ENCODE data around the gene ZNF224. TPM values are rescaled to one million over a fixed set of nuclear protein-coding genes. Genes with fewer than 3 reads are reported as not detected.

ZNF224 gene
- total RNA-seq, 1 experiment from 2014 or later = 17.8 TPM

GRCh38 chr19:44055870-44056269, 38.3 kb upstream of the ZNF224 start:
- ChIA-PET CTCF (no interaction called here), POLR2A (no interaction called here)
- DNase-seq (ENCODE audit: unreplicated experiment) = no peak
- Mint-ChIP-seq H3K27me3 (ENCODE audit: insufficient read depth, unreplicated experiment) (no peaks in the 10 kb centered on the region), H3K27ac (ENCODE audit: low read depth, unreplicated experiment) (no peak overlapping the region), H3K4me1 (ENCODE audit: insufficient read depth, unreplicated experiment) (no peaks in the 10 kb centered on the region), H3K36me3 (ENCODE audit: insufficient read depth, unreplicated experiment) (peaks cover 5% of the 10 kb centered on the region), H3K4me3 (ENCODE audit: unreplicated experiment) (no peak overlapping the region), H3K9me3 (ENCODE audit: unreplicated experiment) (peaks cover 38% of the 10 kb centered on the region)
- TF ChIP-seq, protein P1, sequence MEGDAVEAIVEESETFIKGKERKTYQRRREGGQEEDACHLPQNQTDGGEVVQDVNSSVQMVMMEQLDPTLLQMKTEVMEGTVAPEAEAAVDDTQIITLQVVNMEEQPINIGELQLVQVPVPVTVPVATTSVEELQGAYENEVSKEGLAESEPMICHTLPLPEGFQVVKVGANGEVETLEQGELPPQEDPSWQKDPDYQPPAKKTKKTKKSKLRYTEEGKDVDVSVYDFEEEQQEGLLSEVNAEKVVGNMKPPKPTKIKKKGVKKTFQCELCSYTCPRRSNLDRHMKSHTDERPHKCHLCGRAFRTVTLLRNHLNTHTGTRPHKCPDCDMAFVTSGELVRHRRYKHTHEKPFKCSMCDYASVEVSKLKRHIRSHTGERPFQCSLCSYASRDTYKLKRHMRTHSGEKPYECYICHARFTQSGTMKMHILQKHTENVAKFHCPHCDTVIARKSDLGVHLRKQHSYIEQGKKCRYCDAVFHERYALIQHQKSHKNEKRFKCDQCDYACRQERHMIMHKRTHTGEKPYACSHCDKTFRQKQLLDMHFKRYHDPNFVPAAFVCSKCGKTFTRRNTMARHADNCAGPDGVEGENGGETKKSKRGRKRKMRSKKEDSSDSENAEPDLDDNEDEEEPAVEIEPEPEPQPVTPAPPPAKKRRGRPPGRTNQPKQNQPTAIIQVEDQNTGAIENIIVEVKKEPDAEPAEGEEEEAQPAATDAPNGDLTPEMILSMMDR (IDR thresholded peaks at IDR 0.05; ENCODE audit: unreplicated experiment) = no peak
- no TSS peak for BruUV-seq (replicated peaks)
- intact Hi-C loops (cut with micrococcal nuclease) = no loop called here

- TF ChIP-seq, protein P1 (IDR thresholded peaks at IDR 0.05; ENCODE audit: unreplicated experiment) = no peak
- no peak for DNase-seq (ENCODE audit: unreplicated experiment)
- Mint-ChIP-seq H3K9me3 (ENCODE audit: unreplicated experiment) (peaks cover 31% of the 10 kb centered on the region), H3K4me1 (ENCODE audit: insufficient read depth, unreplicated experiment) (no peaks in the 10 kb centered on the region), H3K27ac (ENCODE audit: low read depth, unreplicated experiment) (no peak overlapping the region), H3K27me3 (ENCODE audit: insufficient read depth, unreplicated experiment) (no peaks in the 10 kb centered on the region), H3K4me3 (ENCODE audit: unreplicated experiment) (no peak overlapping the region), H3K36me3 (ENCODE audit: insufficient read depth, unreplicated experiment) (peaks cover 5% of the 10 kb centered on the region)
- intact Hi-C loops (cut with micrococcal nuclease) = no loop called here
- CTCF ChIA-PET = no interaction called here
- no TSS peak for BruUV-seq (replicated peaks)
- POLR2A ChIA-PET = no interaction called here
Measured at GRCh38 chr19:44059229-44059628, 34.9 kb upstream of the ZNF224 start.

DNA sequence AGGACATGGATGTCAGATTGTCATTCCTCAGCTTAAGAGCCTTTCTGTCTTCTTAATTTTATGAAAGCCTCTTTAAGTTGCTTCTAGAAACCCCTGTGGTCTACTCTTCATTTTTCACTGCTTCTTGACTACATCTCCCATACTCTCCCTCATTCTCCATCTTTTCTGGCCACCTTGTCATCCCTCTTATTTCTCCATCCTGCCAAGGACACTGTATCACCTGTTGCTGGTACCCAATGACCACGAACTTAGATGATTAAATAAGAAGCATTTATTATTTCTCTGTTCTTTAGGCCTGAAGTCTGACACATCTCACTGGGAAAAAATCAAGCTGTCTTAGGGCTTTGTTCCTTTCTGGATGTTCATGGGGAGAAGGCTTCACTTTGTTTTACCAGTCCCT, 33.1 kb upstream of the ZNF224 start:
- no peaks in the 10 kb centered on the region for H3K4me1 Mint-ChIP-seq (ENCODE audit: insufficient read depth, unreplicated experiment)
- H3K9me3 Mint-ChIP-seq (ENCODE audit: unreplicated experiment) = peaks cover 24% of the 10 kb centered on the region
- no peaks in the 10 kb centered on the region for H3K36me3 Mint-ChIP-seq (ENCODE audit: insufficient read depth, unreplicated experiment)
- no TSS peak for BruUV-seq (replicated peaks)
- H3K27me3 Mint-ChIP-seq (ENCODE audit: insufficient read depth, unreplicated experiment) = no peaks in the 10 kb centered on the region
- no peak for DNase-seq (ENCODE audit: unreplicated experiment)
- TF ChIP-seq, protein P1 (IDR thresholded peaks at IDR 0.05; ENCODE audit: unreplicated experiment) = no peak
- H3K27ac Mint-ChIP-seq (ENCODE audit: low read depth, unreplicated experiment) = no peak overlapping the region
- ChIA-PET CTCF (no interaction called here), POLR2A (interaction anchor here (0.9 kb wide), 1 partner anchor 9 kb away, joined by 3 read pairs; the partner anchor contains the start of gene ZNF223)
- intact Hi-C loops (cut with micrococcal nuclease) = no loop called here
- no peak overlapping the region for H3K4me3 Mint-ChIP-seq (ENCODE audit: unreplicated experiment)

- H3K27ac Mint-ChIP-seq (ENCODE audit: low read depth, unreplicated experiment) = no peak overlapping the region
- H3K27me3 Mint-ChIP-seq (ENCODE audit: insufficient read depth, unreplicated experiment) = no peaks in the 10 kb centered on the region
- no peak overlapping the region for H3K4me3 Mint-ChIP-seq (ENCODE audit: unreplicated experiment)
- ChIA-PET CTCF (no interaction called here), POLR2A (no interaction called here)
- no peak for DNase-seq (ENCODE audit: unreplicated experiment)
- no TSS peak for BruUV-seq (replicated peaks)
- intact Hi-C loops (cut with micrococcal nuclease) = no loop called here
- TF ChIP-seq, protein P1 (IDR thresholded peaks at IDR 0.05; ENCODE audit: unreplicated experiment) = no peak
- peaks cover 37% of the 10 kb centered on the region for H3K9me3 Mint-ChIP-seq (ENCODE audit: unreplicated experiment)
- H3K36me3 Mint-ChIP-seq (ENCODE audit: insufficient read depth, unreplicated experiment) = no peaks in the 10 kb centered on the region
- peaks cover 5% of the 10 kb centered on the region for H3K4me1 Mint-ChIP-seq (ENCODE audit: insufficient read depth, unreplicated experiment)
Measured at GRCh38 chr19:44066305-44066704, 27.9 kb upstream of the ZNF224 start.

Data from MCF 10A (cell line).